Measurements from ENCODE around the gene BBX.

The BBX gene

GRCh38 chr3:107753976-107754375 lies 231.2 kb downstream of the BBX start:
- DNase-seq (ENCODE audit: low read depth), result no peak
- no peak overlapping the region for H3K4me3 ChIP-seq (ENCODE audit: low read length)
- TF ChIP-seq CTCF (conservative IDR thresholded peaks at IDR 0.05; ENCODE audit: low read depth, low read length), result no peak

- TF ChIP-seq CTCF (conservative IDR thresholded peaks at IDR 0.05; ENCODE audit: low read depth, low read length), result no peak
- H3K4me3 ChIP-seq (ENCODE audit: low read length), result no peak overlapping the region
- DNase-seq (ENCODE audit: low read depth), result no peak
Observed at GRCh38 chr3:107756649-107757048, 233.9 kb downstream of the BBX start.

GRCh38 chr3:107757140-107757539 lies 234.4 kb downstream of the BBX start:
- H3K4me3 ChIP-seq (ENCODE audit: low read length), result no peak overlapping the region
- no peak for TF ChIP-seq CTCF (conservative IDR thresholded peaks at IDR 0.05; ENCODE audit: low read depth, low read length)
- no peak for DNase-seq (ENCODE audit: low read depth)

- no peak for DNase-seq (ENCODE audit: low read depth)
- H3K4me3 ChIP-seq (ENCODE audit: low read length), result no peak overlapping the region
- no peak for TF ChIP-seq CTCF (conservative IDR thresholded peaks at IDR 0.05; ENCODE audit: low read depth, low read length)
Observed at GRCh38 chr3:107760144-107760543, 237.4 kb downstream of the BBX start.

- DNase-seq (ENCODE audit: low read depth), result no peak
- TF ChIP-seq CTCF (conservative IDR thresholded peaks at IDR 0.05; ENCODE audit: low read depth, low read length), result no peak
- no peak overlapping the region for H3K4me3 ChIP-seq (ENCODE audit: low read length)
Observed at GRCh38 chr3:107761391-107761790, 238.6 kb downstream of the BBX start.

- H3K4me3 ChIP-seq (ENCODE audit: low read length), result no peak overlapping the region
- TF ChIP-seq CTCF (conservative IDR thresholded peaks at IDR 0.05; ENCODE audit: low read depth, low read length), result no peak
- no peak for DNase-seq (ENCODE audit: low read depth)
Observed at GRCh38 chr3:107765524-107765923, 242.8 kb downstream of the BBX start.

- no peak for TF ChIP-seq CTCF (conservative IDR thresholded peaks at IDR 0.05; ENCODE audit: low read depth, low read length)
- DNase-seq (ENCODE audit: low read depth), result no peak
- H3K4me3 ChIP-seq (ENCODE audit: low read length), result no peak overlapping the region
Observed at GRCh38 chr3:107767897-107768605, 245.3 kb downstream of the BBX start.
